GM19328 (cell line): ENCODE data around the gene CTSZ.
"Not testable (repeated sequence)": the region's sequence is repeated elsewhere in the genome, so short reads cannot be mapped to it uniquely, and the experiment has no call there.

Experiments used
- ATAC-seq: cut with Tn5 transposase; IDR thresholded peaks from one replicate; pipeline ENCODE4 v1.9.1; 2021; ENCODE audit warnings: mild to moderate bottlenecking, moderate library complexity; ENCODE audit not compliant: unreplicated experiment

The CTSZ gene

DNA sequence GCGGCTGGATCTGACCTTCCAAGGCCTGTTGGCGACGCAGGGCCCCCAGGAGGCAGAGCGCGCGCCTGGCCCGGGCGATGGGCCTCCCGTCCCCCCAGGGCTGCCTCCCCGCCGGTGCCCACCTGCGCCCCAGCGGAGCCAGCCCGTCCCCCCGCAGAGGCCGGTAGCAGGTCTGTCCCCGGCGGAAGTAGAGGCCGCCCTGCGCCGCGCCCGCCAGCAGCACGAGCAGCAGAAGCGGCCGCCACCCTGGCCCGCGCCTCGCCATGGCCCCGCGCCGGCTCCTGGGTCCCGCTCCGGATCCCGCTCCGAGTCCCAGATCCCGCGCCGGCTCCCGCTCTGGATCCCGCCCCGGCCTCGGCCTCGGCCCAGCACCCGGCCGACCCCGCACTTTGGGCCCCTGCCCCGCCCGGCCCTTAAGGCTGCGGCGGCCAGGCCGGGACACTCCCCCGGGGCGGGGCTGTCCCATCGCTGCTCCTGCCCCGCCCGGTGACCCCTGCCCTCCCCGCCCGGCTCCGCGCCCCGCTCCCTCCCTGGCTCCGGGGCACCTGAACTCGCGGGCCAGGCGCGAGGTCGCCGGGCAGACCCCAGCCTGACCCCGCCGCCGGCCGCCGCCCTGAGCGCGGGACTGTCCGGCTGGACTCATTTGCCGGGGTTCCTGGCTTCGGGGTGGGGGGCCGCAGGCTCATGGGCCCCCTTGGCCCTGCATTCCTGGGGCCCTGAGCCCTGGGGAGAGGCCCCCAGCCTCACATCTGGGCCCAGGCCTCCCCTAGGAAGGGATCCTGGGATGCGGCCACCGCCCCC lies at the start of gene CTSZ:
Gene CTSZ, minus strand, starts transcription at position 391 of the 801 bp plus-strand sequence. Its CDS starts 126 bp downstream, at position 265.
- peak; percentile 34 for ATAC-seq

DNA sequence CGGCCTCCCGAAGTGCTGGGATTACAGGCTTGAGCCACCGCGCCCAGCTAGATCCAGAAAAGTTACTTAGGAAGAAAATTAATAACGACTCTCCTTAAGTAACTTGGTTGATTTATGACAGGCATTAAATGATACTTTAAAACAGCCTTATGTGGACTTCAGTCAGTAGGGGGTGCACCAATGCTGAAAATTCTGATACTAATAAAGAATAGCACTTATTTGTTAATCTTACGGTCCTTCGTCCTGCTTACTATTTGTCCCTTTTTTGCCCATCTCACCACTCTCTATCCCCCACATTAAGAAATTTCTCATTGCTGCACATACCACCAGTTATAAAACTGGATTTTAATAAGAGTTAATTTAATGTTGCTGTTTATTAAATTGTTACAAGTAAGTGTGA lies 48.2 kb upstream of the CTSZ start:
- no peak for ATAC-seq

DNA sequence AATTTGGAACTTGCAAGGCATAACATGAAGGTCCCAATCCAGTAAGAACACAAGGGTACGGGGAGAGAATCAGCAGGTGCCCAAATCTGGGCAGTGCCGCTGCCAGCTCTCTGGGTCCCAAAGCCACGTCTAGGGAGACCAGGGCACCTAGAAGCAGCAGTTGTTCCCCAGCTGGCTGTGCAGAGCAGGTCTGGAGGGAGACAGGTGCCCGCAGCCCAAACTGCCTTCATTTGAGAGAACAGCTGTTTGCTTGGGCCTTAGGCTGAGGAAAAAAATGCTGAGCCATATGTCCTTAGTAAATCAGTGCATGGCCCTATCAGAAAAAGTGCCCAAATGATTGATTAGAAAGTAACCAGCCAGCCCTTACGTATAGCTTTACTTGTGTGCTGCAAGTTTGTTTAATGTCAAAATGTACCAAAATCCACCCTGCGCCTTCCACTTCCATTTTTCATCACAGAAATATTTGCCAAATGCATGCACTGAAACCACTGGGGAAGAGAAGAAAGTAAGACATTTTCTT lies 44.7 kb upstream of the CTSZ start:
- ATAC-seq: no peak

DNA sequence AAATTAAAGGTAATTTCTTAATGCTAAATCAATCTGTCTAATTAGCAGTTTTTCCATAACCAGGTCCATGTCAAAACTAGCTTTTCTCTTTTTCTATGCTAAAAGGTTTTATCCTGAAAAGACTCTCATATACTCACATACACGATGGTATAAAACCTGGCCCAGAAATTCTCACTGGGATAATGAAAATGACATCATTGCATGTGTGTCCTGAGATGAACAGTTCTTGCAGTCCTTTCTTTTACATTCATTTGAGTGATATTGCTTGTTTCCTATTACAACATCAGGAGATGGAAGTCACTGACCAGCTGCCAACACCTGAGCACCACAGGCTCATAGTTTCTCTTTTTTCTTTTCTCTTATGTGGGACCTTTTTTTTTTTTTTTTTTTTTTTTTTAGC lies 43.4 kb upstream of the CTSZ start:
- no peak for ATAC-seq

DNA sequence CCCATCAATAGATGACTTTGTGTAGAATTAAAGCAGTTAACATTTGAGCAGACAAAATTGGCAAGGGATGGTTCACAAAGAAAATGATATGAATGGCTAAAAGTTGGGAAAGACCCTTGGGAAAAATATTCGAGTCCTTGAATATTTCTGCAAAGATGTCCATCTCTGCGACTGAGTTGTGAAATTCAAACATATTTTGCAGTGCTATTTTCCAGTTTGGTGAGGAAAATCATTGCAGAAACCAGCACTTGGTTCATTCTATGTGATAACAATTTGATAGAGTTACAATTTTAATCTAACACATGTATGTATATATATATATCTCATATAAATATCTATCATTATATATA lies 41.6 kb upstream of the CTSZ start:
- no peak for ATAC-seq

DNA sequence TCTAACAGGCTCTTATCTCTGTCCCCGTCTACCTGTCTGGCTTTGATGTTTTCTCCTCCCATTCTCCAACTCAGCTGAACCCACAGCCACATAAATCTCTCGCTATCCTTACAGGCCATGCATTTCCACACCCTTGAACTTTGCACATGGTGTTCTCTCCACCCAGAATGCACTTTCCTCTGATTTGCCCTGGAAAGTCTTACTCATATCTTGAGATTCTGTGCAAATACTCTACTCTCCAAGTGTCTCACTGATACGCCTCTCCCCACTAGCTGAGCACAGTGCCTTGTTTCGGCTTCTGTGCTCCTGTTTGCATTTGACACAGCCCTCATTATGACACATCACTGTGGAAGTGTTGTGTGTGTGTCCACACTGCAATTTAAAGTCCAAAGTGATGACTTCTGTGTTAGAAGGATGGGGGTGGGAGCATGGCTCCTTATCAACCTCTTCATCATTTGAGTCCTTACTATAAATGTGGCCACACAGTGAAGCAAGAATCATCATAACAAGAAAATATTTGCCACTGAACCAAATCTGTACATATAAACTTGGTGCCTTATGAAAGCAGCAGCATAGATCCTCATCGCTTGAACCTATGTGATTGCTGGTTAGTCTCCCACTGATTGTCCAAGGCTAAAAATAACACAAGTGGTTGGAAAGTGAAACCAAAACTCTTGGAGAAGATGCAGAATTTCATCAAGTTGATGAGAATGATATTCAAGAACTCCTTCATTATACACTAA lies 41.1 kb upstream of the CTSZ start:
- ATAC-seq: no peak

DNA sequence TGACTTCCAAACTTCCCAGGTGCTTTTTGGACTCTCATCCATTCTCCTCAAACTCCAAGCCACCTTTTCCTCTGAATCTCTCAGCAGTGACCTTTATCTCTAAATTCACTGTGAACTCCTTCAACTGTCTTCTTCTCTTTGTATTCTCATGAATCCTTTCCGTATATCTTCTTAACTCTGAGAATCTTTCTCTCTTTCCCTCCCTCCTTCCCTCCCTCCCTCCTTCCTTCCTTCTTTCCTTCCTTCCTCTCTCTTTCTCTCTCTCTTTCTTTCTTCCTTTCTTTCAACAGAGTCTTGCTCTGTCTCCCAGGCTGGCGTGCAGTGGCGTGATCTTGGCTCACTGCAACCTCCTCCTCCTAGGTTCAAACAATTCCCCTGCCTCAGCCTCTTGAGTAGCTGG lies 39.8 kb upstream of the CTSZ start:
- ATAC-seq: no peak

DNA sequence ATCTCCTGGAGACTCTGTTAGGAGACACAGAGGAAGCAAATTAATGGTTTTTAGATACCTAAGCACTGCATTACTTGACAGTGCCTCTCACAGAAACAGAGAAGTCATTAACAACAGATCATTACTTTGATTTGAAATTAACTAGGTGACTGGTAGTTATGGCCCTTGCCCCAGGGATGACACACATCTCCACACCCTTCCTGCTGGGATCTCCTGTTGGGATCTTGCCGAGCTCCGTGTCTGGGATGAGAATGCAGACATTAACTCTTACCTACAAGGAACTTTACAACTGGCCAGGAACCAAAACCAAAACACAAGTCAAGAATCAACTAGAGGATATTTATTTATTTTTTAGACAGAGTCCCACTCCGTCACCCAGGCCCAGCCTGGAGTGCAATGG lies 37.7 kb upstream of the CTSZ start:
- no peak for ATAC-seq

DNA sequence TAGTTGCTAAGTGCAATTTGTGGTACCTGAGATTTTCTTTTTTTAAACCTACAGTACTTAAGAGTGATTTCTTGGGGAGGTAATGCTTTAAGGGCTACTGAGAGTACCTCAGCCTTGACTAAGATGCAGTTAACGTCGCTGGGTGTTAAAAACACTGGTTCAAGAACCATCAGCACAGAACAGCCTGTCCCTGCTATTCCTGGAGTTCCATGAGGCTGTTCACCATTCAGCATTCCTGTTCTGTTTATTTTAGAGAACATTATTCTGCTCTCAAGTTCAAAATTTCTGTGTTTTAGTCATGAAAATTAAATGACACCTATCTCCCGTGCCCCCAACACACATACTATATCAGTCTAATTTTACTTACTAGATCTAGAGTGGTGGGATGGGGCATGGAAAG lies 37.2 kb upstream of the CTSZ start:
- no peak for ATAC-seq

DNA sequence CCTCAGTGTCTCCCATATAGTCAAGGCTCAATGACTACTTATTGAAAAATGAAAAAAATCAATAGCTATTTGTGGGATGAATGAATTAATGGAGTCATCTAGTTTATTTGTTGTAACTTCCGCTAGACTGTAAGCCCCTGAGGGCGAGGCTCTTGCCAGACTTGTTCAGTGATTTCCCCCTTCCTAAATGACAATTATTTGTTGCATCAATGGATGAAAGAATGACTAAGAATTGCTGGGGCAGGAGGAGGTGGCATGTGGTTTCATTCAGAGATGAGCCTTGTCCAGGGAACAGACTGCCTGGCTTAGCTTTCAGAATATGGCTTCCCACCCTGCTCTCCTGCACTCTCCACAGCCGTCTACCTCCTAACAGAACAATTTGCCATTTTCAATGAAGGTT lies 36.6 kb upstream of the CTSZ start:
- no peak for ATAC-seq

DNA sequence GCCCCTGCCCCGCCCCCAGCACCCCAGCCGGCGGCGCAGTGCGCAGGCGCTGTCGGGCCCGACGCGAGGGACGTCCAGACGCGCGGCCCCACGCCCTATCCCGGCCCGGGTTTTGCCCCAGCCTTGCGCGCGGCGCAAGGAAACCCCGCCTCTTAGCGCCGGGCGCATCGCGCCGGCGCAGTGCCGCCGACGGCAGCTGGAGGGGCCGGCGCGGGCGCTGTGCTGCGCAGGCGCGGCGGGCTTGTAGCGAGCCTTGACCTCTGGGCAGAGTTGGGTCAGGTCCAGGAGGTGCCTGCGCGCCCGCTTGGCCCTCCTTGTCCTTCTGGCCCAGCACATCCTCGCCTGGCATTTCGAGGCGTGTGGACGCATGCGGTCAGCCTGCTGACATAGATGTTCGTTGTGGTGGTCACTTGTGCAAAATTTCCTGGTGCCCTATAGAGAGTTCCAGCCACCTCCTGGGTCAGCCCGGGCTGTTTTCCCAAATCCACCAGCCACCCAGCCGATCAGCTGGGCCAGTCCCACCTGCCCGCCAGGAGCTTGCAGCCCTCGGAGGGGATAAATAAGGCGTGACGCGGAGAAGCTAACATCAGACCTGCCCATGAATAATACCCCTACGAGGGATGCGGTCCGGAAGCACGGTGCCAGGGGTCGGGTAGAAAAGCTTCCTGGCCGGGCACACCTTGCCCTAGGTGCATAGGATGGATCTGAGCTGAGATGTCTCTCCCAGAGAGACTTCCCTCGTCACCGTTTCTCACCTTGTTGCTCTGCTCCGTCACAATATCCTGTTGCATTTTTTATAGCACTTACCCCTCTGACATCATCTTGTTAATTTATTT lies 36.0 kb upstream of the CTSZ start:
- peak; percentile 90 for ATAC-seq

DNA sequence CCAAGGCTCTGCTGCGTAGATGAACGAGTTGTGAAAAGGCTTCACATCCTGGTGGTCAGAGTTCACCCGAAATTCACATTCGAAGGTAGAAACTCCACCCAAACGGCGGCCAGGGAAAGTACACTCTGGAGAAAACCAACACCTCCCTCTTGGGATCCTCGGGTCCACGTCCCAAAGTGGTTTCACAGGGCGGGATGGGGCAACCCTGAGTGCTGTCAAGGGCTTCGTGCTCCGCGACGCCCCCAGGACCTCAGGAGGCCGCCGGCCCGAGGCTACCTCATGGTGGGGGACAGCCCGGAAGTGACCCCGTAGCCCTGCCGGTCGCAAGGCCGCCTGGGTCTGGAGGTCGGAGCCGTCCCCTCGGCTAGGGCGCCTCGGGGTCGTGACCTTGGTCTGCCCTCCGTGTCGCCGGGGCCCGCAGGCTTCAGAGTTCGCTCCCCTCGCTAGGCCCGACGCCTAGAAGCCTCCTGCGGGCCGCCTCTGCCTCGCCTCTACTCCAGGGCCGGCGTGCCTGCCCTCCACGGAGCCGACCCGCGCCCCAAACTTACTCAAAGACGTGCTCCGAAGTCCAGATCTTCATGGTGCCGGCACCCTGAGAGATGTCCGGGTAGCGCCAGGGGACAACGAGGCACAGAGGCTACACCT lies 35.2 kb upstream of the CTSZ start, which contains the start of gene PRELID3B:
Gene PRELID3B, minus strand, starts transcription at position 636 of the 645 bp plus-strand sequence. Its CDS starts 56 bp downstream, at position 580.
- ATAC-seq: peak; percentile 25

DNA sequence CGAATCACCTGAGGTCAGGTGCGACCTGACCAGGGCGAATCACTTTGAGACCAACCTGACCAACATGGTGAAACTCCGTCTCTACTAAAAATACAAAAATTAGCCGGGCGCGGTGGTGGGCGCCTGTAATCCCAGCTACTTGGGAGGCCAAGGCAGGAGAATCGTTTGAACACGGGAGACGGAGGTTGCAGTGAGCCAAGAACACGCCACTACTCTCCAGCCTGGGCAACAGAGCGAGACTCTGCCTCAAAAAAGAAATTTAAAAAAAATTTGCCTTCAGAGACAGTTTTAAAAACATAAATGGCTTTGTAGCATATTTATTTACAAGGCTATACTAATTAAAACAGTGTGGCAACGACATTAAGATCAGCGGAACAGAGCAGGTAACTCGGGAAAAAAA lies 34.4 kb upstream of the CTSZ start:
- ATAC-seq: not testable (repeated sequence)

DNA sequence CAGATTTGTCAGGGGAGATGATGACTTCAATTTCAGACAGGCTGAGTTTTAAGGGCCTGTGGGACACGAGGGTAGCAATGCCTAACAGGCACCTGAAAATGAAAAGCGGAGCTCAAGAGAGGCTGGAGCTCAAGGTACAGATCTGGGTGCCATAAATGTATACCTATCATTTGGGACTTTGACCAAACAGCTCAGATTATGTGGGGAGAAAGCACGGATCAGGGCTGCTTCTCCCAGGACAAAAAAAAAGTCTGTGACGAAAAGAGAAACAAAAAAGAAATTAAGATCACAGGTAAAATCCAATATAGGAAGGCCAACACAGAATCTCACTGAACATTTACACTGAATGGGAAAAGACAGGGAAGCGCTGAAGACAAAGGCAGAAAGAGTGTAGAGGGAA lies 33.6 kb upstream of the CTSZ start:
- ATAC-seq: no peak

DNA sequence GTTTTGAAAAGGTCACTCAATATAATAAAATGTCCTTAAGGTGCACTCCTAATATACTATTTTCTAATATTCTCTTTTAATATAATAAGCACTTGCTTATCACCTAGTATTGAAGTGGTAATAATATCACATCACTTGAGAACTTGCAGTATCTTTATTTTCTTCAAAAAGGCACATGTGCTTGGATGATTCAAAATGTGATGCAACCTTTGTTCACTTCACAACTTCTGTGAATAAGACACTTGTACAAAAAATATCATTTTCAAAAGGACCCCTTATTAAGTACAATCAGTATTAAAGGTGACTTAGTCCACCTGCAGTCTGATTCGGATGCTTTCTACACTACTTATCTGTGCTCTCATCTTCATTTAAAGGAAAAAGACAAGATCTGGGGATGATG lies 32.2 kb upstream of the CTSZ start:
- no peak for ATAC-seq

DNA sequence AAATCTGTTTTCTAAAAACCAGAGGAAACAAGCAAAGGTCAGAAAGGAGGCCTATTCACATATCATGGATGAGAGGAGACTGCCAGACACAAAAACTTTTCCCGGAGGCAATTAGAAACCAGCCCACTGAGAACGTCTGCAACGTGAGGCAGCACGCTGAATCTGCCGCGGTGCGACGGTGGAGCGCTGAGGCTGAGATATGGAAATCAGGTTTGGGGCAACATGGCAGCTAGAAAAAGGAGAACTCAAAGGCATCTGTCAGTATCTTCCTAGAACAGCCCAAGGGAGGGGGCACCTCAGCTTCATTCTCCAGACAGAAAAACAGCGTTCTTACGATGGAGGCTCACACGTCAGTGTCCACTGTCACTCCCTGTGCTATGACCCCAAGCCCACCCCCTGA lies 30.3 kb upstream of the CTSZ start:
- no peak for ATAC-seq

DNA sequence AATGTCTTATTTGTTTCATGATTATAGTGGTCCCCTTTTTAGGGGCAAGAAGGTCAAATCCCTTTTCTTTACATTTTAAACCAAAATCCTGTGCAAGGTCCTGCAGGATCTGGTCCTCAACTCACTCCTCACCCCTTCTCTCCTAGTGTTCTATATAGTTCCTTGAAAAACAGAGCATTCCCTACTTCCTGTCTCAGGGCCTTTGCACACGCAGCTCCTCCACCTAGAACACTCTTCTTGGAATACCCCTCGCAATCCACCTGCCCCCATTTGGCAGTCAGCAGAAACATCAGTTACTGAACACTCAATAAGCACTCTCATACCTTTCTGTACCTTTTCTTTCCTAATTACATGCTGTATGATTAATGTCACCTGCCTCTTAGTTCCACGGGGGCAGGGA lies 28.3 kb upstream of the CTSZ start:
- ATAC-seq: no peak

DNA sequence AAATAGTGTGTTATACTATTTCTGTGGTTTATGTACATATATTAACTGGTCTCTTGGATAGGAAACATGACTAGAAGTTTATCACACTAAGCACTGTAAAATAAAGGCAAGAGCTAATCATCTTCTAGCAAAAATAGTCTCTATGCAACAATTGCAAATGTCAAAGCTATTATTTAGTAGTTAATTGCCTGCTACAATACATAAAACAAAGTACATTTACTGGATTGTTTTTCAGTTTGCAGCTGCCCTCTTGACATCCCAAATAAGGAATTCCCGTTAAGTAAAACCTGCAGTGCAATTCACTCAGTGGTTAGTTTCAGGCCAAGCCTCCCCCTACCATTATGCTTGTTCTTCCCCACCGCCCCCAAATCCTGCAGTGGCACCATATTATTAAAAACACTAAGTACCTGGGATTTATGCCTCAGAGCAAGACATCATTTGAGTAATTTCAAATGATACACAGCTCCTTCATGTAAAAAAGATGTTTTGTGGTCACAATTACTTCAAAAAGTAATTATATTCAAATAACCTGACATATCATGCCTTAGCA lies 26.6 kb upstream of the CTSZ start:
- no peak for ATAC-seq

DNA sequence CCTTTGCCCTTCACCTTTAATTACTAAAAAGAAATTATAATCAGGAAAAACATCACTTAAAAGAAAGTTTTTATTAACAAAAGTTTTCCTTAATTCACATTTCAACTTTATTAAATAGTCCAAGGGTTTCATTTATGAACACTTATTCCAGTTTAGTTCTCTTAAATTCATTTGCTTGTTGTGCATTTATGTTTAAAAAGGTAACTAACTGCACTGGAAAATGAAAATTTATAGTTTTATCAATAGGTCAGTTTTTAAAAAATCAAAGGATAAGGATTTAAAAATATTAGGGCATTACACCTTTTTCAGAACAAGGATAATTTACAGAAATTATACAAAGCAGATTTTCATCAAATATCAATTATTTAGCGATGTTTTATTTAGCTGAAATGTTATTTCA lies 26.0 kb upstream of the CTSZ start:
- ATAC-seq: no peak

DNA sequence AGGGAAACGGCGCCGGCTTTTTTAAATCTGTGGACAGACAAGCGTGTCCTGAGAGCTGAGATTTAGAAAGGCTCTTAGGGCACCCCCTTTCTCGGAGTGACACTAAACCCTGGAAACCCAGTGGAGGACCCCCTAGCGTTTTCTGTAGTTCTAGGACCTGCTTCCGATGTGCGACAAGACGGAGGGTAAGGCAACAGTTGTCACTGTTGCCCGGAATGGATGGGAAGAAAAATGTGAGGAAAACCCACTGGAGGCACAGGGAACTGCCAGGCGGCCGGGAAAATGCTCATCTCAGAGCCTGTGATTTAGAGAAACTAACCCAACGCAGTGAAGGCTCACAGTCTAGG lies 25.6 kb upstream of the CTSZ start:
- no peak for ATAC-seq
